ENCODE data around the gene TEKT5.
"Not testable (repeated sequence)": the region's sequence is repeated elsewhere in the genome, so short reads cannot be mapped to it uniquely, and the experiment has no call there.

TEKT5 gene

DNA sequence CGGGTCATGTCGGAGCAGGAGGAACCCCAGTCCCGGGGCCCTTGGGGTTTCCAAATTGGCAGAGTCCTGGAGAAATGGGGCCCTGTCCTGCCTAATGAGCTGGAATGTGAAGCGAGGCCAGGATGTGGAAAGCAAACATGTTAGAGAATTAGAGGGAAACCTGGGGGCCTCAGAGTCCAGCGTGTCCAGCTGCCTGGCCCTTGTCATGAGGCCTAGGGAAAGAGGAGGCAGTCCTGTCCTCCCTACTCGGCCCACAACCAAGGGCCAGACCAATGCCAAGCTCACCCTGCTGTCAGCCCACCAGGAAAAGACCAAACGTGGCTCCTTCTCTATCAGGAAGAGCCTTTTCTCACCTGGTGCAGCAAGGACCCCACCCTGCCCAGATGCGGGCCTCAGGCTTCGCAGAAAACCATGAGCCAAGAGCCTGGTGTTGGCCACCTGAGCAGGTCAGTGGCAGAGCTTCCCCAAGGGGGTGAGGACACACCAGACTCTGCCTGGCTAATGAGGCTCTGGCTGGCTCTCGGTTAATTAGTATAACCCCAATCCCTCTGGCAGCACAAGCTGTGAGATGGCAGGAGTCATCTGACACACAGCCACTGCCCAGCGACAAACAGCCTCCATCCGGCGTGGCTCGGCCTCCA lies 10.1 kb downstream of the TEKT5 start:
- DNase-seq: no peak

DNA sequence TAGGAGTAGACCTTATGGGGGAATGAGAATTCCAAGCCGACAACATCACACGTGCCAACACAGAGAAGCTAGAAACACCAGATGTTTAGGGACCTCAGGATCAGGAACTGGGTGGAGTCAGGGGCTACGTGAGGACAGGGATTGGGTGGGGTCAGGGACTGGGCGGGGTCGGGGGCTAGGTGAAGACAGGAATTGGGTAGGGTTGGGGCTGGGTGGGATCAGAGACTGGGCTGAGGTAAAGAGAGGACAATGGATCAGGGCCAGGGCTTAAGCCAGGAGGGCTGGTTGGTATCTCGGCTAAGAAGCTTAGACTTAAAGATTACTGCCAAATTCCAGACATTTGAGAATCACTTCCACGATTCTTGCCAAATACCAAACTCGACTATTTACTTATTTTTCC lies 11.6 kb downstream of the TEKT5 start:
- DNase-seq: no peak

DNA sequence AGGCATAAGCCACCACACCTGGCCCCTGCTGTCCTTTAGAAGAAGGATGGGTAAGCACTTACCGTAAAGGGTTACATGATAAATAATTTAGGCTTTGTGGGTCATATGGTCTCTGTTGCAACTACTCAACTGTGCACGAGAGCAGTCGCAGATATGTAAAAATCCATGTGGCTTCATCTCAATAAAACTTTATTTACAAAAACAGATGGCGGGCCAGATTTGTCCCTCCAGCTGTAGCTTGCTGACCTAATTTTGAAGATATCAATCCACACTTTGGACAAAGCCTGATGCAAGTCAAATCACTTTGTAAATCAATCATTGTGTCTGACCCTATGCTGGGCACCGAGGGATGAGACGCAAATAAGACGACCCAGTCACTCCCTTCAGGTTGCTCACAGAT lies 12.1 kb downstream of the TEKT5 start:
- DNase-seq: no peak

DNA sequence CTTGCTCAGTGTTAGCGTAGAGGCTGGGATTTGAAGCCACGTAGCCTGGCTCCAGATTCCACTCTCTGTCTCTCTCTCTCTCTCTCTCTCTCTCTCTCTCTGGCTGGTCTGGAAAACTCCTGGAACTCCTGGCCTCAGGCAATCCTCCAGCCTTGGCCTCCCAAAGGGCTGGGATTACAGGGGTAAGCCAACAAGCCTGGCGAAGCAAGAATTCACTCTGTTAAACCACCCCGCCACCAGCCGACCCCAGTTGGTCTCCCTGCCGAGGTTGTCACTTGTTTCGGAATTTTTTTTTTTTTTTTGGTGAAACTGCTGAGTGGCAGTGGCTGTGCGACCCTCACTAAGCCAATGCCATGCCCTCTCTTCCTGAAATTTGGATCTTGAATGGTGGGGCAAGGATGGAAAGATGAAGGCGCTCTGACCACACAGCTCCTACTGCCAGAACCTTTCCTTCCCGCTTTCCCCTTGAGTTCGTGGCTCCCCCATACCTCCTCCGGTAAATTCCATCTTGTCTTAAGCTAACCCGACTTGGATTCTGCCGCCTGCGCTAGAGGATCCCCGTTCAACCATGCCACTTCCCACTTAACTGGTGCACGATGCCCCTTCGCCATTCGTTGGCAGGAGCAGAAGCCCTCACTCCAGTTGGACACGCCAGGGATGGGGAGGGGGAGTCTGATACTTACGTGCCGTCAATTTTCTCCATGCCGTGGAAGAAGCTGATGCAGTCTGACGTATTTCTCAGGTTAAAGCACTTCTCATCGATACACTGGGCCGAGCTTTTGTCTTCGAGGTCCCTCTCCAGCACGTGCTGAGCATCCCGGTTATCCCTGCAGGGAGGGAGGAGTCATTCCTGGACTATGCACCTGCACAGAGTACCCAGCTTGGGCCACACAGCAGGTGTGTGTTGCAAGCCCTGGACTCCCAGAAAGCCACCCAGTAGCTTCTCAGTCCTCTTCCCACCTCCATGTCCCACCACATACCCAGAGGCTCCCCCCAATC lies 13.1 kb downstream of the TEKT5 start:
- DNase-seq: no peak

DNA sequence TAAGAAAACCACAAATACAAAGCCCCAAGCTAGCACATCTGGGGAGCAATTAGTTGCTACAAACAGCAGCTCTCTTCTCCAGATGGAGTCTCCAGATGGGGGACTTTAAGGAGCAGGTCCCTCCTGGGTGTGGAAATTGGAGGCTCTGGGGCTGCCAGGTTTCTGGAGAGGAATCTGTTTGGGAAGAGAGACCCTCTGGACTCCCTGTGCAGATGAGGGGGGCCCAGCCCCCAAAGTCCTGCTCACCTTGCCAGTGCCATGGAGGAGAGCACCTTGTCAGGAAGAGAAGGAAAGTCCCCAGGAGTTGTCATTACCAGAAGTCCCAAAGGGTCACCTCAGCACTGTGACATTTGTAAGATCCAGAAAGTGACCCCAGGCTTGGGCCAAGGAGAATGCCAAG lies 14.8 kb downstream of the TEKT5 start:
- DNase-seq: no peak

DNA sequence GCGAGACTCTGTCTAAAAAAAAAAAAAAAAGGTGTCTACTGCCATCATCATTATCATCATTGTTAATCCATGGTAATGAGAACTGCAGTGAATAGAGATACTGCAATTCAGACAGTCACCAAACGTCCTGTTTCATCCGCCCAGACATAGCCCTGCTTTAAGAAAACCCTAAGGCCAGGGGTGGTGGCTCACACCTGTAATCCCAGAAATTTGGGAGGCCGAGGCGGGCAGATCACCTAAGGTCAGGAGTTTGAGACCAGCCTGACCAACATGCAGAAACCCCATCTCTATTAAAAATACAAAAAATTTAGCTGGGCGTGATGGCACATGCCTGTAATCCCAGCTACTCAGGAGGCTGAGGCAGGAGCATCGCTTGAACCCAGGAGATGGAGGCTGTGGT lies 15.3 kb downstream of the TEKT5 start:
- not testable (repeated sequence) for DNase-seq

DNA sequence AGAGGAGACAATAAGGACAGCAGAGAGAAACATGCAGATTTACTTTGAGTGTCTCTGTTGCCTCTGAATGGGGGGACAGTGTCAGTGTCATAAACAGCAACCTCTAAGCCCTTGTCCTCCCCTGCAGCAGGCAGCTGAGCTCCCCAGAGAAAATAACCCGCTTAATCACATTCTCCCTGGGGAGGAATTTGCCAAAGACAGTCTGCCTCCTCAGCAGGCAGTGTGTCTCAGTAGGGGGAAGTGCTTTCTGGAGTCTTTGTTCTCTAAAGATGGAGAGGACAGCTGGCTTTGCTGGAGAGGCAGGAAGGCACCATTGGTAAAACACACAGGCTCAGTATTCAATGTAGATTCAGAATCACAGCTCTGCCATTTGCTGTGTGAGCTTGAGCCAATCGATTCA lies 16.1 kb downstream of the TEKT5 start:
- DNase-seq: no peak

DNA sequence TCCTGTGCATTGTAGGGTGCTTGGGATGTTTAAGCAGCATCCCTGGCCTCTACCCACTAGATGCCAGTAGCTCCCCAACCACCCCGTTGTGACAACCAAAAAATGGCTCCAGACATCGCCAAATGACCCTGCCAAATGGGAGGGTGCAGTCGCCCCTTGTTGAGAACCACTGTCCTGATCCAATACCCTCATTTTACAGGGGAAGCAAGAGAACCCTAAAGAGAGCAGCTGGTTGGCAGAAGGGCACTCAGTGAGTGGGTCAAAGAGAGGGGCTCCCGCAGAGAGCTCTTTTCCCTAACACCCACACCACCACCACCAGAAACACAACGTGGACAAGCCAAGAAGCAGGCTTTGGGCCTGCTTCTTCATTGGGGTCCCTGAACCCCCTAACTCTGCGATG lies 18.4 kb downstream of the TEKT5 start:
- no peak for DNase-seq

DNA sequence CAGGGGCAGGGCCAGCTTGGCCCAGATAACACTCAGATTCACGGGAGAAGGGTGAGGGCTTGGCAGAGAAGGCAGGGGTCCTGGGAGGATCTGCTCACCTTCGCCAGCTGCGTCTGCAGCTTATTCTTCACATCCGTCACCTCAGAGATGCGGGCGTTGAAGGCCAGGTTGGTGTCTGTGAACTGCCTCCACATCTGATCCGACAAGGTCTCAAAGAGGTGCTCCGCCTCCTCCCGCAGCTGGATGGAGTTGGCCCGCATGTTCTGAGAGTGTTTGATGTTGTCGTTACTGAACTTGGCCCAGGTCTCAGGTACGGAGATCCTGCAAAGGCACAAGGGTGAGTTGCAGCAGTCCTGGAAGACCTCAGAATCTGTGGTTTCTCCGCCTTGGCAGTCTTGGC lies 18.9 kb downstream of the TEKT5 start:
- DNase-seq: no peak

DNA sequence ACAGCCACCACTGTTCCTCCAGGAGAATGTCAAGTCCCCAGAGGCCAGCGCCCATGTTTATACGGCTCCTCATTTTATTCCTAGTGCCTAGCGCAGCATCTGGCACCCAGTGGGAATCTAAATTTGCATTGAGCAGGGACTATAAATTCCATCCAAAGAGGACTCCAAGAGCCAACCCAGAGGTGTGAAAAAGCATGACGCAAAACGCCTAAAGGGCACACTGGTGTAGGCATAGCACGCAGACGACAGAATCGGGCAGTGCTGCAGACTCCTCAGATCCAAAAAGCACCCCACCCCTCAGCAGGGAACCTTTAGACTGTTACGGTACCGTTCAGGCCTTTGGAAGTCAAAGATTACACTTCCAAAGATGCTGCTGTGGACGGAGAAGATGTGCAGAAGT lies 19.5 kb downstream of the TEKT5 start:
- no peak for DNase-seq

DNA sequence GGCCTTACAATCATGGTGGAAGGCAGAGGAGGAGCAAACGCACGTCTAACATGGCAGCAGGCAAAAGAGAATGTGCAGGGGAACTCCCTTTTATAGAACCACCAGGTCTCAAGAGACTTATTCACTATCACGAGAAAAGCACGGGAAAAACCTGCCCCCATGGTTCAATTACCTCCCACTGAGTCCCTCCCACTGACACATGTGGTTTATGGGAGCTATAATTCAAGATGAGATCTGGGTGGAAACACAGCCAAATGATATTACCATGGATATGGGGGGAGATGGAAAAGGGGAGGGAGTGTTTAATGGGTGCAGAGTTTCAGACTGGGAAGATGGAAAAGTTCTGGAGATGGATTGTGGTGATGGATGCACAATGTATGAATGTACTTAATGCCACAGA lies 23.0 kb downstream of the TEKT5 start:
- DNase-seq: no peak

DNA sequence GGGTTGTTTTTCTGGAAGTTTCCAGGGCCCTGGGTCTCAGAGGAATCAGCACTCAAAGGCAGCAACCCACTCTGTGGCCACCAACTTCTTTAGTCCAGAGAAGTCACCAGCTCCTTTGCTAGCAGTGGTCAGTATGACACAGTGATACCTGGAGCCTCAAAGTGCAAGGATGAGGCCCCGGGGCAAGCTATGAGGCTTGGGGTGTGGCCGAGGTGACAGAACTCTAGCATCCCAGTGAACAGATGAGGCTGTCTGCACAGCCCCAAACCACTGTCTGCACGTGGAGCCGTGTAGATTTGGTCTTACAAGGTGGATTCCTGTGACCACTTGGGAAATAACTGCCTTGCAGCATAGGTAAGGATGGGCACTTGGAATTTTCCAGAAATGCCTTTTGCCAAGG lies 24.9 kb downstream of the TEKT5 start:
- no peak for DNase-seq

DNA sequence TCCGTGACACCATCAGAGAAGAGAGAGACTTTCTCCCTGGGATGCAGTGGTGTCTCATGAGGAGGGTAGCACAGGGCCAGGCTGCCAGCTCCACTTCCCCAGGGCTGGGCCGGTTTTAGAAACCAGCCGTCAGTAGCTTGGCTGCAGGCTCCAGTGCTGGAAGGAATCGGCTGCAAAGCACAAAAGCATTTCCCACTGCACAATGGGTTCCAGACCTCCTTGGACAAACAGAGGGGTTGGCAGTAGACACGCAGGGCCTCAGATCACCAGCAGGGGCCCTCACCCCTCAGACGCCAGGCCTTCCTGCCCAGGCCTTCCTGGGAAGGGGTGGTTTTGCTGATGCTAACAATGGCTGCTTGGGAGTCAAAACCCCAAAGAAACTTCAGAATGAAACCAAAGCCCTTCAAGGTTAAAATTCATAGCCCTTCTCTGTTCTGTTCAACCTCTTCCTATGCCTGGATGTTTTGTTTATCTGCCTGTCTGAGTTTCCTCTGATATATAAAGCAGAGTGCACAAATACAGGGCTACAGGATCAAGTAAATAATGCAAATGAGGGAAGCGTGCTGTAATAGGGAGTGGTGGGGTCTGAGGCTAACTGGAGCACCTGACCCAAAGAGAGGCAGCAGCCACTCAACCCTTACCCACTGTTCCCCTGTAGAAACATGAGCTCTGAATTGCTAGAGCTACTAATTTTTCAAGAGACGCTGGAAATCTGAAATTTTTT lies 26.2 kb downstream of the TEKT5 start:
- no peak for DNase-seq

DNA sequence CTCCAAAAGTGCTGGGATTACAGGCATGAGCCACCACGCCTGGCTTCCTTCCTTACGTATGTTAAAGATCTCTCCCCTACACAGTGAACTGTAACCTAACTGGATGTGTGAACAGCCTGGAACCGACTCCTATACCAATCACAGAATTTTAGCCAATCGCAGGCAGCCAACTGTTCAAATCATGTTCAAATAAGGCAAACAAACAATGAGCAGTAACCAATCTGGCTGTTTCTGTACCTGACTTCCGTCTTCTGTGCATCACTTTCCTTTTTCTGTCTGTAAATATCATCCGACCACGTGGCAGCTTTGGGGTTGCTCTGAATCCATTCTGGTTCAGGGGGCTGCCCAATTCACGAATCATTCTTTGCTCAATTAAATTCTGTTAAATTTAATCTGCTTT lies 27.5 kb downstream of the TEKT5 start:
- no peak for DNase-seq

DNA sequence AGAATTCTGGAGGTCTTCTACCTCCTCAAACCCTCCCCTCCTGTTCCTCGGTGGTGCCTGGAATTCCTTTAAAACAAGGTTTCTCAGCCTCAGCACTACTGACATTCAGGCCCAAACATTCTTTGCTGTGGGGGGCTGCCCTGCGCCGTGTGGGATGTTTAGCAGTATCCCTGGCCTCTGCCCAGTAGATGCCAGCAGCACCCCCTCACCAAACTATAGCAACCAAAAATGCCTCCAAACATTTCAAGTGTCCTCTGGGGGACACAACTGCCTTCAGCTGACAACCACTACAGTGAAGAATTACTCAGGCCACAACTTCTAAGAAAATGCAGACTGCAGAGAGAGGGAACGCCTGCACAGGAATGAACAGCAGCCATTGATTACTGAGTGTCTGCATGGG lies 28.4 kb downstream of the TEKT5 start:
- no peak for DNase-seq

DNA sequence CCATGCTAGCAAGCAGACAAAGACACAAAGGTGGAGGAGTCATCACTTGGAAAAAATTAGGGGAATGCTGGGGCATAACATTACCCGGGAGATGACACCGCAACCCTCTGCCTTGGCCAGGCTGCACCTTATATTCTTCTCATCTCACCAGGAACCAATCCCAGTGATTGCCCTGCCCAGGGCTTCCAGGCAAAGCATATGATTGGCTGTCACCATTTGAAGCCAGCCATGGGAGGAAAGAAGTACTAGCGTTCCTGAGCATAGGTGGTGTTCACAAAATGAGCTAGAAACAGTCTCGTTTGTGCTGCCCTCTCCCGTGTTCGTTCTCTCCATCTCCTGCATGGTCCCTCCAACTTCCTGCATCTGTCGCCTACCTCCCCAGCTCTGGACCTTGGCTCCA lies 29.6 kb downstream of the TEKT5 start:
- DNase-seq: no peak

DNA sequence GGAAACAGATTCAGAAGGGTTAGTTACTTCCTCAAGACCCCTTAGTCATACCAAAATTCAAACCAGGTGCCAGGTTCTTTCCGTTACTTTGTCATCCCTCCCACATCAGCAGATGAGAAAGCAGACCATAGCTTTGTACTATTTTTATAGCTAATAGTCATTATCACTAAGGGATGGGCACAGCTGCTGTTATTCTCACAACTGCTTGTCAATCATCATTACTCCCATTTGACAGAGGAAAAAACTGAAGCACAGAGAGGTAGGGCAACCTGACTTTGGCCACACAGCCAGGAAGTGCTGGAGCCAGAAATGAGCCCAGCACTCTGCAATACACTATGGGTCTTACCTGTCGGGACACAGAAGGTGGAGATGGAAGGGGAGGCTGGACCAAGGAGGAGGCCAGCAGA lies 30.0 kb downstream of the TEKT5 start:
- no peak for DNase-seq

DNA sequence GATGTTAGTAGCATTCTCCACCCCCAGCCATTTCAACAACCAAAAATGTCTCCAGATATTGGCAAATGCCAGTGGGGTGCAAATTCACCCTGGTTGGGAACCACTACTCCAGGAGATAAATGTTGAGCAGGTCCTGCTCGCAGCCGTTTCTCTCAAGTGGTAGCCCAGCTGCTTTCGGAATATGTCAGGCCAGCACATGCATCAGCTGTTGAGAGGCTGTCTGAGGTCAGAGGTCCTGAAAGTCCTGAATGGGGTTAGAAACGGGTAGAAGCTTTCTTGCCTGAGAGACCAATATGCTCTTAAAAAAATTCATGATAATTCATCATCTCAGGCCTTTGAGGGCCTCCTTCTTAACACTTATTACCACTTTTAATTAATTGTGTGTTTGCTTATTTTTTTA lies 31.0 kb downstream of the TEKT5 start:
- no peak for DNase-seq

DNA sequence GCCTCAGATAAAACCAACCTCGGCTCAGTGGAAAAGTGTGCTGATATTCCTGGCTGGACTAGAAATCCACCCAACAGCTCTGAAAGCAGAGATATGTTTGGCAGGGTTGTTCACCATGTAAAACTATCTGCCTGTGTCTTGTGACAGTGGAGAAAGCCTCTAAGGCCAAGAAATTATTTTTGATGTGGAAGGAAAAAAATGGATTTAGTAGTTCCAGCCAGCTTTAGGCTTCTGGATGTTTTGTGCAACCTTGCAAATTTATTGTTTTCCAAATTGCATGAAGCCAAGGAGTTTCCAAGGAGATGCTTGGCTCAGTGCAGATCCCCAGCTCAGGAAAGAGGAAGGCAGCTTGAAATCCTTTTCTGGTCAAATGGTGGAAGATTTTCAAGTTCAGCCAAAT lies 31.6 kb downstream of the TEKT5 start:
- DNase-seq: no peak

DNA sequence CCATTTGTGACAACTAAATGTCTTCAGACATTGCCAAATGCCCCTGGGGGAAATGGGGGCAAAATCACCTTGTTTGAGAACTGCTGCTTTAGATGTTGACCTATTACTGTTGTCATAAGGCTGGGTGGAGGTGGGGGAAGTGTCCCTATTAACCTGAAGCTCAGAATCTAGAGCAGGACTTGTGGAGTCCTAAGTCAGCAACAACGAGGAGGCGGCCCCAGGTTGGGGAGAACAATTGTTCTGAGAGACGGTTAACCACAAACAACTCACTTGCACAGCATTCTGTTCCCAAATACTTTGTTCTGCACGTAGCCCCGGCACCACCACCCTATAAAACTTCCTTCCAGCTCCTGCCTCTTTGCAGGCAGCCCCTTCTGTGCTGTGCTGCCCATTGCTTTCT lies 32.5 kb downstream of the TEKT5 start:
- DNase-seq: no peak

DNA sequence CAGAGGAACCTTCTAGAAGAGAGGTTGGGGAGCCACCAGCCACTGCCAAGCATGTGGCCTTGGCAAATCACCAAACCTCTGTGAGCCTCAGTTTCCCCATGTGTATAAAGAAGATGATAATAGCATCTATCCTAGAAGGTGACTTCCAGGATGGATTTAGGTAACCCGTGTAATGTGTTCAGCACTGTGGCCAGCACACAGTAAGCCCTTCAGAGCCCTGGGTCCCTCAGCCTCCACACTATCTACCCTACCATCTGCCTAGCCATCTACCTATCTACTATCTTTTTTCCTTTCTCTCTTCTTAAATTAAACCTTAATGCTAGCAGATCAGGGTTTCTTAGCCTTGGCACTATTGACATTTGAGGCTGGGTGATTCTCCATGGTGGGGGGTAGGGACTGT lies 33.0 kb downstream of the TEKT5 start:
- DNase-seq: no peak

DNA sequence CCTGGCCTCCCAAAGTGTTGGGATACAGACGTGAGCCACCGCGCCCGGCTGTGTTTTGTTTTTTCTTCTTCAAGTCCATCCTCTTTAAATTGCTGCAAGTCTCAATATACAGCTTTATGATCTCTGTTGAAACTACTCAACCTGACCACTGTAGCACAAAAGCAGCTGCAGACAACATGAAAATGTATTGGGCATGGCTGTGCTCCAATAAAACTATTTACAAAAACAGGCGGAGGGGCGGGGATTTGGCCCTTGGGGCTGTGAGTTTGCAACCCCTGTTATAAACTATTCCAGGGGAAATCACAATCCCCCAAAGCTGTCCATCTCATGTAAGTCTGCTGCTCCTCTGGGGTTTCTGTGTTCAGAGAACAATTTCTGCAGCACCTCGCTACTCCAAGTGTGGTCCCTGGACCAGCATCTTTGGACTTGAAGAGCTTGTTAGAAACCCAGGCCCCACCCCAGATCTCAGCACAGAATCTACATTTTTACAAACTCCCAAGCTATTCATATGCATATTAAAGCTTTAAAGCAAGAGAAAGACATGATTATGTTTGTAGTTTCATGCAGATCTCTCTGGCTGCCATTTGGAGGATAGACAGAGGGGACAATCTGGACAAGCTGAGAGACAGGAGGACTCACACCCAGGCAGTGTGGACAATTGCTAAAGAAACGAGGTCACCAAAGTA lies 33.6 kb downstream of the TEKT5 start:
- DNase-seq: no peak

DNA sequence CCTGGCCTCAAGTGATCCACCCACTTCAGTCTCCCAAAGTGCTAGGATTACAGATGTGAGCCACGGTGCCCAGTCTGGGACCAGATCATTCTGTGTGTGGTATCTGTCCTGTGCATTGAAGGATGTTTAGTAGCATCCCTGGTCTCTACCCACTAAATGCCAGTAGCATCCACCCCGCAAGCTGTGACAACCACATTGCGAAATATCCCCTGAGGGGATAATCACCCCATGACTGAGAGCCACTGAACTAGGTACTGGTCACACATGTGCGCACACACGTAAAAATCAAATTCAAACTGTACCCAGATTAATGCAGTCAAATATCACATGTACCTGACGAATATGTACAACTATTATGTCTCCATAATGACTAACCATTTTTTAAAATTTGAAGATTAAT lies 35.8 kb downstream of the TEKT5 start:
- DNase-seq: no peak
